CD4-positive, alpha-beta T cell treated with Interleukin-6 for 4 hours (primary cell): ENCODE results near the gene RAB3D.
A peak's percentile ranks its signal among the peaks of the same experiment; 100 is the strongest.

Source experiments
- DNase-seq: peaks from one replicate; pipeline ENCODE4 v3.0.0-alpha.2; 2020; ENCODE audit warnings: mixed read lengths

RAB3D gene

GRCh38 chr19:11295180-11295579 lies 44.3 kb downstream of the RAB3D start:
- DNase-seq, result no peak

- DNase-seq, result peak; percentile 81
Observed at GRCh38 chr19:11293433-11294389, 45.7 kb downstream of the RAB3D start.

- DNase-seq, result no peak
Observed at GRCh38 chr19:11291991-11292390, 47.5 kb downstream of the RAB3D start.

- no peak for DNase-seq
Observed at GRCh38 chr19:11291415-11291814, 48.0 kb downstream of the RAB3D start.

- no peak for DNase-seq
Observed at GRCh38 chr19:11290256-11290655, 49.2 kb downstream of the RAB3D start.

GRCh38 chr19:11288349-11288748 lies 51.1 kb downstream of the RAB3D start:
- no peak for DNase-seq

- no peak for DNase-seq
Observed at GRCh38 chr19:11286312-11286974, 53.0 kb downstream of the RAB3D start.

- DNase-seq, result no peak
Observed at GRCh38 chr19:11284515-11284914, 54.9 kb downstream of the RAB3D start.

GRCh38 chr19:11281356-11282049 lies 58.0 kb downstream of the RAB3D start:
- DNase-seq, result no peak

GRCh38 chr19:11279505-11280236 lies 59.8 kb downstream of the RAB3D start:
- peak; percentile 48 for DNase-seq

GRCh38 chr19:11278670-11279069 lies 60.8 kb downstream of the RAB3D start:
- DNase-seq, result no peak

GRCh38 chr19:11274533-11275086 lies 64.8 kb downstream of the RAB3D start:
- no peak for DNase-seq

GRCh38 chr19:11273989-11274388 lies 65.5 kb downstream of the RAB3D start:
- no peak for DNase-seq

GRCh38 chr19:11273296-11273695 lies 66.2 kb downstream of the RAB3D start:
- no peak for DNase-seq
